OCI-LY3 (cell line): Measurements from ENCODE around the gene DAP.

Source experiments
- EZH2phosphoT487 ChIP-seq: fragments of 200-600 bp; shearing (Covaris generic); IDR thresholded peaks from 2 replicates; pipeline ENCODE4 v1.6.1; 2018; ENCODE audit warnings: antibody characterized with exemption, mixed run types, low read depth
- TF ChIP-seq, protein P1 (sequence below): fragments of 200-600, 300-600 bp; sonication (generic); IDR thresholded peaks from 2 replicates; pipeline ENCODE4 v1.5.1; 2014; ENCODE audit warnings: antibody characterized with exemption, low read length, low read depth

DNA sequence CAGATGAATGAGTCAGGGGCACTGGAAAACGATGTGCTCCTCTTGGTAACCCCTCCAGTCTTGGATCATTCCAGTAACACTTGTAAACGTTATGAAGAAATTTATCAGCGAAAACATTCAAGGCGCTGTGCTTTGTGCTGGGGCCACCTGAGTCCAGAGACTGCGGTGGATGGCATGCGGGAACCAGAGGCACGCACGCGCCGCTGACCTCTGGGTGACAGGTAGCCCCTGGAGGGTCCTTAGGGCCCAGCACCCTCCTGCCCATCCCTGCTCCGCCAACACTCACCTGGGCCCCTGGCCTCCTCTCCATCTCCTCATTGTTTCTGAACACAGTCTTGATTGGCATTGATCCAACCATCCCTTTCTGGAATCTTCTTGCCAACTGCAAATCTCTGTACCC is 86.9 kb downstream of the DAP start:
- TF ChIP-seq, protein P1, sequence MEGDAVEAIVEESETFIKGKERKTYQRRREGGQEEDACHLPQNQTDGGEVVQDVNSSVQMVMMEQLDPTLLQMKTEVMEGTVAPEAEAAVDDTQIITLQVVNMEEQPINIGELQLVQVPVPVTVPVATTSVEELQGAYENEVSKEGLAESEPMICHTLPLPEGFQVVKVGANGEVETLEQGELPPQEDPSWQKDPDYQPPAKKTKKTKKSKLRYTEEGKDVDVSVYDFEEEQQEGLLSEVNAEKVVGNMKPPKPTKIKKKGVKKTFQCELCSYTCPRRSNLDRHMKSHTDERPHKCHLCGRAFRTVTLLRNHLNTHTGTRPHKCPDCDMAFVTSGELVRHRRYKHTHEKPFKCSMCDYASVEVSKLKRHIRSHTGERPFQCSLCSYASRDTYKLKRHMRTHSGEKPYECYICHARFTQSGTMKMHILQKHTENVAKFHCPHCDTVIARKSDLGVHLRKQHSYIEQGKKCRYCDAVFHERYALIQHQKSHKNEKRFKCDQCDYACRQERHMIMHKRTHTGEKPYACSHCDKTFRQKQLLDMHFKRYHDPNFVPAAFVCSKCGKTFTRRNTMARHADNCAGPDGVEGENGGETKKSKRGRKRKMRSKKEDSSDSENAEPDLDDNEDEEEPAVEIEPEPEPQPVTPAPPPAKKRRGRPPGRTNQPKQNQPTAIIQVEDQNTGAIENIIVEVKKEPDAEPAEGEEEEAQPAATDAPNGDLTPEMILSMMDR, result no peak
- no peak for TF ChIP-seq EZH2phosphoT487
